PFSK-1 (cell line): ENCODE measurements around the gene CNTN5.

Experiments
- POLR2AphosphoS5 ChIP-seq: IDR thresholded peaks from 2 replicates; pipeline ENCODE4 v1.6.1; 2012; ENCODE audit warnings: low read depth, mild to moderate bottlenecking, control low read depth, low read length, moderate library complexity
- SIN3A ChIP-seq: IDR thresholded peaks from 2 replicates; pipeline ENCODE4 v1.6.1; 2012; ENCODE audit warnings: mild to moderate bottlenecking, low read length, moderate library complexity, borderline replicate concordance; ENCODE audit not compliant: insufficient read depth
- TAF1 ChIP-seq: IDR thresholded peaks from 2 replicates; pipeline ENCODE4 v1.6.1; 2012; ENCODE audit warnings: low read length, control low read depth, borderline replicate concordance; ENCODE audit not compliant: insufficient read depth

DNA sequence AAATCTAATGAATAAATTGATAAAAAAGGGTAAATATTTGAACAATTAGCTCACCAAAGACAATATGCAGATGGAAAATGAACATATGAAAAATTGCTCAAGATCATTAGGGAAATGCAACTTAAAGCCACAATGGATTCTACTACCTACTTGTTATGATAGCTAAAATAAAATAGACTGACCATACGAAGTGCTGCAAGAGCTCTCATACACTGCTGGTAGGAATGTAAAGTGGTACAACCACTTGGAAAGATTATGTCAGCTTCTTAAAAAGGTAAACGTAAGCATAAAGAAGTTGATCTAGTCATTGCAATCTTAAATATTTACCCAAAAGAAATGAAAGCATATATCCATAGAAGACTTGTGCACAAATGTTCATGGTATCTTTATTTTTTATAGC lies 1162.2 kb downstream of the CNTN5 start:
- no peak for TF ChIP-seq SIN3A
- no peak for TF ChIP-seq TAF1
- no peak for TF ChIP-seq POLR2AphosphoS5
